ENCODE data around the gene ZFYVE1.
"Not testable (repeated sequence)": the region's sequence is repeated elsewhere in the genome, so short reads cannot be mapped to it uniquely, and the experiment has no call there.

Gene ZFYVE1

GRCh38 chr14:73025544-73025943, 1.4 kb downstream of the ZFYVE1 start:
- H3K27ac Mint-ChIP-seq: no peak overlapping the region
- peaks cover 45% of the 10 kb centered on the region for H3K36me3 Mint-ChIP-seq (ENCODE audit: low read depth)
- H3K4me3 Mint-ChIP-seq: no peak overlapping the region
- intact Hi-C loops (cut with micrococcal nuclease): no loop called here
- peaks cover 46% of the 10 kb centered on the region for H3K4me1 Mint-ChIP-seq (ENCODE audit: low read depth)
- H3K27me3 Mint-ChIP-seq: no peaks in the 10 kb centered on the region
- H3K9me3 Mint-ChIP-seq: no peaks in the 10 kb centered on the region

GRCh38 chr14:73022051-73022450, 4.9 kb downstream of the ZFYVE1 start:
- H3K36me3 Mint-ChIP-seq (ENCODE audit: low read depth): peaks cover 77% of the 10 kb centered on the region
- intact Hi-C loops (cut with micrococcal nuclease): no loop called here
- no peaks in the 10 kb centered on the region for H3K9me3 Mint-ChIP-seq
- H3K4me1 Mint-ChIP-seq (ENCODE audit: low read depth): peaks cover 50% of the 10 kb centered on the region
- H3K27ac Mint-ChIP-seq: no peak overlapping the region
- H3K27me3 Mint-ChIP-seq: no peaks in the 10 kb centered on the region
- H3K4me3 Mint-ChIP-seq: no peak overlapping the region

- H3K27ac Mint-ChIP-seq; H3K9me3 Mint-ChIP-seq; H3K4me3 Mint-ChIP-seq; H3K27me3 Mint-ChIP-seq; intact Hi-C loops (cut with micrococcal nuclease): not testable (repeated sequence)
- peaks cover 14% of the 10 kb centered on the region for H3K4me1 Mint-ChIP-seq (ENCODE audit: low read depth)
- H3K36me3 Mint-ChIP-seq (ENCODE audit: low read depth): peaks cover 89% of the 10 kb centered on the region
Observed at GRCh38 chr14:73016011-73016410, 10.9 kb downstream of the ZFYVE1 start.

- H3K36me3 Mint-ChIP-seq (ENCODE audit: low read depth): peaks cover 89% of the 10 kb centered on the region
- H3K27me3 Mint-ChIP-seq; intact Hi-C loops (cut with micrococcal nuclease); H3K27ac Mint-ChIP-seq; H3K9me3 Mint-ChIP-seq; H3K4me3 Mint-ChIP-seq: not testable (repeated sequence)
- peaks cover 14% of the 10 kb centered on the region for H3K4me1 Mint-ChIP-seq (ENCODE audit: low read depth)
Observed at GRCh38 chr14:73015552-73015951, 11.4 kb downstream of the ZFYVE1 start.

- H3K4me1 Mint-ChIP-seq (ENCODE audit: low read depth): peaks cover 14% of the 10 kb centered on the region
- H3K4me3 Mint-ChIP-seq: no peak overlapping the region
- intact Hi-C loops (cut with micrococcal nuclease): no loop called here
- H3K27ac Mint-ChIP-seq: no peak overlapping the region
- H3K27me3 Mint-ChIP-seq: no peaks in the 10 kb centered on the region
- no peaks in the 10 kb centered on the region for H3K9me3 Mint-ChIP-seq
- H3K36me3 Mint-ChIP-seq (ENCODE audit: low read depth): peaks cover 89% of the 10 kb centered on the region
Observed at GRCh38 chr14:73014105-73014504, 12.8 kb downstream of the ZFYVE1 start.

- H3K27me3 Mint-ChIP-seq; H3K4me3 Mint-ChIP-seq; H3K27ac Mint-ChIP-seq; H3K9me3 Mint-ChIP-seq; intact Hi-C loops (cut with micrococcal nuclease): not testable (repeated sequence)
- Mint-ChIP-seq H3K4me1 (ENCODE audit: low read depth) (peaks cover 18% of the 10 kb centered on the region), H3K36me3 (ENCODE audit: low read depth) (peaks cover 90% of the 10 kb centered on the region)
Observed at GRCh38 chr14:73011189-73011588, 15.7 kb downstream of the ZFYVE1 start.

- no peaks in the 10 kb centered on the region for H3K27me3 Mint-ChIP-seq
- H3K9me3 Mint-ChIP-seq: no peaks in the 10 kb centered on the region
- H3K4me1 Mint-ChIP-seq (ENCODE audit: low read depth): peaks cover 13% of the 10 kb centered on the region
- intact Hi-C loops (cut with micrococcal nuclease): no loop called here
- H3K36me3 Mint-ChIP-seq (ENCODE audit: low read depth): peaks cover 96% of the 10 kb centered on the region
- H3K4me3 Mint-ChIP-seq: no peak overlapping the region
- no peak overlapping the region for H3K27ac Mint-ChIP-seq
Observed at GRCh38 chr14:73008501-73008900, 18.4 kb downstream of the ZFYVE1 start.

- intact Hi-C loops (cut with micrococcal nuclease): no loop called here
- H3K27me3 Mint-ChIP-seq: no peaks in the 10 kb centered on the region
- H3K27ac Mint-ChIP-seq: no peak overlapping the region
- peaks cover 95% of the 10 kb centered on the region for H3K36me3 Mint-ChIP-seq (ENCODE audit: low read depth)
- no peak overlapping the region for H3K4me3 Mint-ChIP-seq
- no peaks in the 10 kb centered on the region for H3K9me3 Mint-ChIP-seq
- H3K4me1 Mint-ChIP-seq (ENCODE audit: low read depth): peaks cover 13% of the 10 kb centered on the region
Observed at GRCh38 chr14:73007835-73008234, 19.1 kb downstream of the ZFYVE1 start.

- peaks cover 75% of the 10 kb centered on the region for H3K36me3 Mint-ChIP-seq (ENCODE audit: low read depth)
- intact Hi-C loops (cut with micrococcal nuclease); H3K9me3 Mint-ChIP-seq; H3K27ac Mint-ChIP-seq; H3K27me3 Mint-ChIP-seq; H3K4me3 Mint-ChIP-seq: not testable (repeated sequence)
- H3K4me1 Mint-ChIP-seq (ENCODE audit: low read depth): peaks cover 19% of the 10 kb centered on the region
Observed at GRCh38 chr14:73004641-73005040, 22.3 kb downstream of the ZFYVE1 start.

GRCh38 chr14:73003681-73004080, 23.2 kb downstream of the ZFYVE1 start:
- Mint-ChIP-seq H3K4me3 (no peak overlapping the region), H3K9me3 (no peaks in the 10 kb centered on the region), H3K36me3 (ENCODE audit: low read depth) (peaks cover 74% of the 10 kb centered on the region), H3K27me3 (no peaks in the 10 kb centered on the region), H3K27ac (no peak overlapping the region), H3K4me1 (ENCODE audit: low read depth) (peaks cover 19% of the 10 kb centered on the region)
- intact Hi-C loops (cut with micrococcal nuclease): no loop called here

GRCh38 chr14:73000073-73000472, 26.8 kb downstream of the ZFYVE1 start:
- no peak overlapping the region for H3K4me3 Mint-ChIP-seq
- H3K9me3 Mint-ChIP-seq: no peaks in the 10 kb centered on the region

GRCh38 chr14:72999316-72999715, 27.6 kb downstream of the ZFYVE1 start:
- Mint-ChIP-seq H3K27ac (no peak overlapping the region), H3K4me3 (no peak overlapping the region), H3K4me1 (ENCODE audit: low read depth) (peaks cover 6% of the 10 kb centered on the region), H3K9me3 (no peaks in the 10 kb centered on the region), H3K27me3 (no peaks in the 10 kb centered on the region), H3K36me3 (ENCODE audit: low read depth) (peaks cover 73% of the 10 kb centered on the region)
- intact Hi-C loops (cut with micrococcal nuclease): no loop called here

More at GRCh38 chr14:73000073-73000472, 26.8 kb downstream of the ZFYVE1 start:
- peaks cover 73% of the 10 kb centered on the region for H3K36me3 Mint-ChIP-seq (ENCODE audit: low read depth)
- intact Hi-C loops (cut with micrococcal nuclease): no loop called here
- H3K4me1 Mint-ChIP-seq (ENCODE audit: low read depth): peaks cover 6% of the 10 kb centered on the region
- H3K27me3 Mint-ChIP-seq: no peaks in the 10 kb centered on the region
- H3K27ac Mint-ChIP-seq: no peak overlapping the region

- H3K36me3 Mint-ChIP-seq (ENCODE audit: low read depth): peaks cover 72% of the 10 kb centered on the region
- no peak overlapping the region for H3K4me3 Mint-ChIP-seq
- no peaks in the 10 kb centered on the region for H3K27me3 Mint-ChIP-seq
- peaks cover 6% of the 10 kb centered on the region for H3K4me1 Mint-ChIP-seq (ENCODE audit: low read depth)
- H3K27ac Mint-ChIP-seq: no peak overlapping the region
- H3K9me3 Mint-ChIP-seq: no peaks in the 10 kb centered on the region
- intact Hi-C loops (cut with micrococcal nuclease): no loop called here
Observed at GRCh38 chr14:72998252-72998903, 28.5 kb downstream of the ZFYVE1 start.

- peaks cover 81% of the 10 kb centered on the region for H3K36me3 Mint-ChIP-seq (ENCODE audit: low read depth)
- intact Hi-C loops (cut with micrococcal nuclease): no loop called here
- H3K4me1 Mint-ChIP-seq (ENCODE audit: low read depth): peaks cover 6% of the 10 kb centered on the region
- no peak overlapping the region for H3K27ac Mint-ChIP-seq
- no peaks in the 10 kb centered on the region for H3K9me3 Mint-ChIP-seq
- no peaks in the 10 kb centered on the region for H3K27me3 Mint-ChIP-seq
- H3K4me3 Mint-ChIP-seq: no peak overlapping the region
Observed at GRCh38 chr14:72996916-72997315, 30.0 kb downstream of the ZFYVE1 start.

- no peak overlapping the region for H3K4me3 Mint-ChIP-seq
- no peaks in the 10 kb centered on the region for H3K4me1 Mint-ChIP-seq (ENCODE audit: low read depth)
- H3K36me3 Mint-ChIP-seq (ENCODE audit: low read depth): peaks cover 84% of the 10 kb centered on the region
- intact Hi-C loops (cut with micrococcal nuclease): no loop called here
- no peak overlapping the region for H3K27ac Mint-ChIP-seq
- H3K9me3 Mint-ChIP-seq: no peaks in the 10 kb centered on the region
- H3K27me3 Mint-ChIP-seq: no peaks in the 10 kb centered on the region
Observed at GRCh38 chr14:72990171-72990570, 36.7 kb downstream of the ZFYVE1 start.
